IMR-90 (cell line): ENCODE results near the gene LMLN. TPM values are rescaled to one million over a fixed set of nuclear protein-coding genes. Genes with fewer than 3 reads are reported as not detected.

Experiments used
- ATAC-seq: fragments of 200-7000 bp; cut with Tn5 transposase; 2 replicates; pipeline ENCODE4 v1.9.1; 2020; ENCODE audit warnings: low read depth, mild to moderate bottlenecking, moderate library complexity
- BruUV-seq: library from RNA; stranded (reverse); fragments of 400-500 nt; replicated peaks from 2 replicates; lab custom pipeline; 2021; lab: Mats Ljungman, UMichigan
- CTCF ChIA-PET: fragments of 300-600 bp; formaldehyde crosslinking; extraction: SDS; loops from one replicate; lab custom pipeline; 2021; ENCODE audit warnings: antibody characterized with exemption; lab: Yijun Ruan, JAX
- POLR2A ChIA-PET: fragments of 300-600 bp; sonication (Branson Sonifier 250); formaldehyde crosslinking; loops from one replicate; lab custom pipeline; 2022; ENCODE audit warnings: antibody characterized with exemption; ENCODE audit not compliant: unreplicated experiment; lab: Charles Lee
- DNase-seq: peaks from one replicate; pipeline ENCODE4 v3.0.0; 2013
- H2AFZ ChIP-seq: replicated peaks from 2 replicates; pipeline ENCODE3; 2013; ENCODE audit warnings: low read length, mild to moderate bottlenecking; ENCODE audit not compliant: poor library complexity
- H2AK5ac ChIP-seq: 2 replicates; pipeline ENCODE4 v1.6.1; 2013; ENCODE audit warnings: low read depth, low read length, inconsistent platforms
- H2AK9ac ChIP-seq: replicated peaks from 2 replicates; pipeline ENCODE3; 2013; ENCODE audit warnings: mild to moderate bottlenecking, low read depth, low read length, moderate library complexity; ENCODE audit not compliant: poor library complexity
- H2BK120ac ChIP-seq: 2 replicates; pipeline ENCODE4 v1.6.1; 2013; ENCODE audit warnings: low read depth, low read length, inconsistent platforms
- H2BK15ac ChIP-seq: 3 replicates; pipeline ENCODE4 v1.6.1; 2013; ENCODE audit warnings: low read depth, low read length, inconsistent platforms
- H2BK20ac ChIP-seq: 2 replicates; pipeline ENCODE4 v1.6.1; 2013; ENCODE audit warnings: low read depth, mild to moderate bottlenecking, inconsistent platforms, low read length, moderate library complexity
- H2BK5ac ChIP-seq: 2 replicates; pipeline ENCODE4 v1.6.1; 2013; ENCODE audit warnings: mild to moderate bottlenecking, low read depth, low read length, inconsistent platforms; ENCODE audit not compliant: poor library complexity, severe bottlenecking
- H3K14ac ChIP-seq: replicated peaks from 2 replicates; pipeline ENCODE4 v1.6.1; 2013; ENCODE audit warnings: low read depth, low read length, inconsistent platforms
- H3K18ac ChIP-seq: 2 replicates; pipeline ENCODE4 v1.6.1; 2013; ENCODE audit warnings: low read depth, low read length, control low read depth
- H3K23ac ChIP-seq: 2 replicates; pipeline ENCODE4 v1.6.1; 2013; ENCODE audit warnings: low read depth, low read length, inconsistent platforms
- H3K27ac ChIP-seq: 2 replicates; pipeline ENCODE4 v1.5.1; 2013; ENCODE audit warnings: mild to moderate bottlenecking, control low read depth, low read length; ENCODE audit not compliant: insufficient read depth
- H3K27me3 ChIP-seq: 2 replicates; pipeline ENCODE4 v1.6.1; 2013; ENCODE audit warnings: low read length; ENCODE audit not compliant: control insufficient read depth, insufficient read depth
- H3K36me3 ChIP-seq: 2 replicates; pipeline ENCODE4 v1.6.1; 2013; ENCODE audit warnings: low read length, mixed read lengths; ENCODE audit not compliant: control insufficient read depth, insufficient read depth
- H3K4ac ChIP-seq: 2 replicates; pipeline ENCODE4 v1.6.1; 2013; ENCODE audit warnings: low read depth, low read length, inconsistent platforms
- H3K4me1 ChIP-seq: 2 replicates; pipeline ENCODE4 v1.6.1; 2013; ENCODE audit warnings: low read length, mixed read lengths; ENCODE audit not compliant: control insufficient read depth, insufficient read depth
- H3K4me2 ChIP-seq: 2 replicates; pipeline ENCODE4 v1.6.1; 2013; ENCODE audit warnings: low read depth, mild to moderate bottlenecking, control low read depth, low read length, moderate library complexity
- H3K4me3 ChIP-seq: 2 replicates; pipeline ENCODE4 v1.5.1; 2013; ENCODE audit warnings: low read depth, mild to moderate bottlenecking, control low read depth, low read length, moderate library complexity; ENCODE audit not compliant: insufficient read depth
- H3K56ac ChIP-seq: 2 replicates; pipeline ENCODE4 v1.6.1; 2013; ENCODE audit warnings: low read length, inconsistent platforms; ENCODE audit not compliant: insufficient read depth; ENCODE audit errors: extremely low read depth
- H3K79me1 ChIP-seq, 2 experiments: 2 replicates each; pipeline ENCODE4 v1.6.1; 2013; ENCODE audit warnings: low read length in 2 of 2, inconsistent platforms in 1 of 2, low read depth in 1 of 2
- H3K9ac ChIP-seq: 2 replicates; pipeline ENCODE4 v1.6.1; 2013; ENCODE audit warnings: low read depth, low read length, control low read depth
- H3K9me1 ChIP-seq: 2 replicates; pipeline ENCODE4 v1.6.1; 2013; ENCODE audit warnings: low read length, inconsistent platforms; ENCODE audit not compliant: insufficient read depth
- H3K9me3 ChIP-seq: 2 replicates; pipeline ENCODE4 v1.6.1; 2013; ENCODE audit warnings: low read length; ENCODE audit not compliant: control insufficient read depth, insufficient read depth
- H4K20me1 ChIP-seq: 2 replicates; pipeline ENCODE4 v1.6.1; 2013; ENCODE audit warnings: low read length, inconsistent platforms; ENCODE audit not compliant: insufficient read depth
- H4K5ac ChIP-seq: 2 replicates; pipeline ENCODE4 v1.6.1; 2013; ENCODE audit warnings: mild to moderate bottlenecking, low read depth, low read length, control low read depth
- H4K8ac ChIP-seq, 2 experiments: 2 replicates each; pipeline ENCODE4 v1.6.1; 2013; ENCODE audit warnings: low read depth in 2 of 2, low read length in 2 of 2, control low read depth in 1 of 2, inconsistent platforms in 1 of 2
- H4K91ac ChIP-seq: 2 replicates; pipeline ENCODE4 v1.6.1; 2013; ENCODE audit warnings: low read depth, low read length, inconsistent platforms; ENCODE audit not compliant: insufficient read depth
- CHD1 ChIP-seq: IDR thresholded peaks from 2 replicates; pipeline ENCODE4 v1.6.1; 2012; ENCODE audit warnings: low read depth, low read length, improper control_type of control experiment
- ELK1 ChIP-seq: fragments of 150-350 bp; IDR thresholded peaks from 2 replicates; pipeline ENCODE4 v1.6.1; 2016; ENCODE audit warnings: low read depth, mild to moderate bottlenecking, low read length, moderate library complexity, borderline replicate concordance
- FOS ChIP-seq: fragments of 150-350 bp; IDR thresholded peaks from 2 replicates; pipeline ENCODE4 v1.6.1; 2016; ENCODE audit warnings: low read depth, low read length
- MAFK ChIP-seq: IDR thresholded peaks from 2 replicates; pipeline ENCODE4 v1.6.1; 2012; ENCODE audit warnings: low read depth, low read length, improper control_type of control experiment
- MXI1 ChIP-seq: IDR thresholded peaks from 2 replicates; pipeline ENCODE4 v1.6.1; 2012; ENCODE audit warnings: low read depth, mild to moderate bottlenecking, low read length, moderate library complexity, borderline replicate concordance
- POLR2A ChIP-seq: IDR thresholded peaks from 2 replicates; pipeline ENCODE4 v1.6.1; 2012; ENCODE audit warnings: mild to moderate bottlenecking, low read depth, low read length
- RCOR1 ChIP-seq: IDR thresholded peaks from 2 replicates; pipeline ENCODE4 v1.6.1; 2012; ENCODE audit warnings: mild to moderate bottlenecking, low read length, improper control_type of control experiment; ENCODE audit not compliant: insufficient replicate concordance
- WGBS, 2 experiments: methylation state at CpG; one replicate each; pipeline versions ENCODE4 v1.1.5 to v1.1.7; 2013; ENCODE audit warnings: missing lambda C conversion rate in 2 of 2; ENCODE audit not compliant: insufficient read length in 1 of 2; ENCODE audit errors: extremely low coverage in 2 of 2; 5-methylcytosine and 5-hydroxymethylcytosine counted together
- dilution Hi-C: fragments of 300-500 bp; cut with HindIII; formaldehyde crosslinking; loops from one replicate; pipeline ENCODE4 v1.14.3; 2018; ENCODE audit warnings: low sequenced_read_pairs; ENCODE audit not compliant: unreplicated experiment
- in situ Hi-C: fragments of 300-500 bp; cut with MboI; formaldehyde crosslinking; loops from 3 replicates; pipeline ENCODE4 v1.14.3; 2019; ENCODE audit warnings: low sequenced_read_pairs, inconsistent platforms, mixed read lengths
- intact Hi-C: fragments of 100-400 bp; cut with micrococcal nuclease; formaldehyde crosslinking; loops from 2 replicates; pipeline ENCODE4 v1.10.0; 2022
- polyA plus RNA-seq, 3 experiments: library from polyadenylated mRNA; depleted of rRNA; stranded (reverse); fragments of >200 nt; gene quantifications; 2 replicates each; pipeline ENCODE4 v1.2.3, GENCODE V29; 2012; ENCODE audit warnings: low replicate concordance in 1 of 3
- total RNA-seq: library from RNA; depleted of rRNA; stranded (reverse); fragments of >200 nt; gene quantifications from 2 replicates; pipeline ENCODE4 v1.2.3, GENCODE V29; 2012

LMLN gene
- total and polyA plus RNA-seq, 2 of the 4 experiments (the other 2 are of a cell fraction): 3.3 to 3.9 TPM

- dilution Hi-C loops: no loop called here
- H3K9me3 ChIP-seq: no peaks in the 10 kb centered on the region
- no peak overlapping the region for H3K4me3 ChIP-seq
- no peak overlapping the region for H3K9ac ChIP-seq
- H3K36me3 ChIP-seq: no peaks in the 10 kb centered on the region
- H4K5ac ChIP-seq: no peak overlapping the region
- no peak overlapping the region for H3K23ac ChIP-seq
- no peak overlapping the region for H3K4me2 ChIP-seq
- H2BK15ac ChIP-seq: no peak overlapping the region
- in situ Hi-C loops: no loop called here
- no CpG with 5 or more reads among the region's 1 CpG for WGBS, 2 experiments
- H3K4me1 ChIP-seq: no peaks in the 10 kb centered on the region
- H3K79me1 ChIP-seq: no peaks in the 10 kb centered on the region
- DNase-seq (no peak), ATAC-seq (no peak)
- peaks cover 2% of the 10 kb centered on the region; the same call in 1 of the 2 replicates for H3K9me1 ChIP-seq
- POLR2A ChIA-PET: no interaction called here
- H3K4ac ChIP-seq: no peak overlapping the region
- H3K14ac ChIP-seq: no peak overlapping the region
- H4K8ac ChIP-seq: no peak overlapping the region
- H3K27me3 ChIP-seq: no peaks in the 10 kb centered on the region
- CTCF ChIA-PET: interaction anchor here (1.0 kb wide), 1 partner anchor 68 kb away, joined by 4 read pairs; no protein-coding TSS in a partner anchor
- H2AFZ ChIP-seq: no peak overlapping the region
- no TSS peak for BruUV-seq
- H2BK120ac ChIP-seq: no peak overlapping the region
- no peaks in the 10 kb centered on the region for H4K20me1 ChIP-seq
- H2BK20ac ChIP-seq: no peak overlapping the region
- intact Hi-C loops: no loop called here
- TF ChIP-seq MAFK (peak; percentile 67), FOS (no peak), MXI1 (no peak), CHD1 (no peak), POLR2A (no peak), RCOR1 (no peak), ELK1 (no peak)
- H2AK9ac ChIP-seq: no peak overlapping the region
- H3K18ac ChIP-seq: no peak overlapping the region
- H4K91ac ChIP-seq: no peak overlapping the region
- H3K56ac ChIP-seq: no peak overlapping the region
- no peak overlapping the region for H2AK5ac ChIP-seq
- no peak overlapping the region for H3K27ac ChIP-seq
- no peak overlapping the region for H2BK5ac ChIP-seq
Observed at GRCh38 chr3:197974016-197974415, 14.0 kb downstream of the LMLN start.
